H1 (cell line): ENCODE data around the gene PILRB. TPM values are rescaled to one million over a fixed set of nuclear protein-coding genes. Genes with fewer than 3 reads are reported as not detected.
"Not testable (repeated sequence)": the region's sequence is repeated elsewhere in the genome, so short reads cannot be mapped to it uniquely, and the experiment has no call there.

ENCODE experiments used
- CTCF ChIA-PET: fragments of 300-600 bp; sonication (Branson Sonifier 250); formaldehyde crosslinking; loops from one replicate; lab custom pipeline; 2021; ENCODE audit not compliant: partially characterized antibody; lab: Charles Lee
- POLR2A ChIA-PET: fragments of 300-600 bp; sonication (Branson Sonifier 250); formaldehyde crosslinking; loops from one replicate; lab custom pipeline; 2021; ENCODE audit warnings: inconsistent platforms; ENCODE audit not compliant: partially characterized antibody; lab: Charles Lee
- DNase-seq, 2 experiments: peaks; one replicate each; pipeline versions ENCODE4 v3.0.0 to v3.0.0-alpha.2; 2010 to 2022; ENCODE audit warnings: low spot score in 2 of 2, low read depth in 1 of 2, mixed read lengths in 1 of 2
- FAIRE-seq: peaks from 2 replicates; lab custom pipeline; 2011; peaks lifted over from hg19 to GRCh38; lab: Jason Lieb, UNC
- H2AFZ ChIP-seq: 2 replicates; pipeline ENCODE4 v1.8.1; 2012; ENCODE audit warnings: low read length, inconsistent platforms
- H2AK5ac ChIP-seq: 2 replicates; pipeline ENCODE4 v1.6.1; 2013; ENCODE audit warnings: low read depth, low read length
- H2BK120ac ChIP-seq: replicated peaks from 2 replicates; pipeline ENCODE3; 2013; ENCODE audit warnings: low read depth, low read length, inconsistent platforms
- H2BK12ac ChIP-seq: 2 replicates; pipeline ENCODE4 v1.6.1; 2013; ENCODE audit warnings: low read depth, low read length
- H2BK15ac ChIP-seq: 2 replicates; pipeline ENCODE4 v1.6.1; 2013; ENCODE audit warnings: low read length
- H2BK20ac ChIP-seq: 2 replicates; pipeline ENCODE4 v1.6.1; 2013; ENCODE audit warnings: low read length
- H2BK5ac ChIP-seq: 2 replicates; pipeline ENCODE4 v1.6.1; 2013; ENCODE audit warnings: low read depth, low read length
- H3K14ac ChIP-seq: 2 replicates; pipeline ENCODE4 v1.6.1; 2013; ENCODE audit warnings: inconsistent platforms; ENCODE audit not compliant: insufficient read length
- H3K18ac ChIP-seq: 2 replicates; pipeline ENCODE4 v1.6.1; 2013; ENCODE audit warnings: low read length; ENCODE audit errors: extremely low read depth
- H3K23ac ChIP-seq: 2 replicates; pipeline ENCODE4 v1.6.1; 2013; ENCODE audit warnings: inconsistent platforms; ENCODE audit not compliant: insufficient read length
- H3K23me2 ChIP-seq: 2 replicates; pipeline ENCODE4 v1.6.1; 2013; ENCODE audit warnings: low read depth, low read length
- H3K27ac ChIP-seq: 2 replicates; pipeline ENCODE4 v1.6.1; 2011; ENCODE audit warnings: low read depth, low read length, inconsistent platforms
- H3K27me3 ChIP-seq, 4 experiments: replicated peaks in 1 of 4; 1 replicate in 1 of 4; 2 replicates in 3 of 4; pipeline versions ENCODE4 v1.6.1 to v1.8.1; 2011 to 2013; ENCODE audit warnings: low read length in 3 of 4, mild to moderate bottlenecking in 3 of 4, inconsistent platforms in 2 of 4, mixed read lengths in 2 of 4, moderate library complexity in 1 of 4; ENCODE audit not compliant: control insufficient read depth in 3 of 4, insufficient read depth in 3 of 4; ENCODE audit errors: extremely low read depth in 1 of 4
- H3K36me3 ChIP-seq, 4 experiments: 2 replicates each; pipeline versions ENCODE4 v1.6.1 to v1.8.1; 2011 to 2013; ENCODE audit warnings: mild to moderate bottlenecking in 4 of 4, low read length in 3 of 4, moderate library complexity in 2 of 4, control low read depth in 1 of 4, inconsistent platforms in 1 of 4; ENCODE audit not compliant: insufficient read depth in 4 of 4, control insufficient read depth in 2 of 4
- H3K4ac ChIP-seq: replicated peaks from 2 replicates; pipeline ENCODE3; 2013; ENCODE audit warnings: low read length, low read depth, mixed read lengths, inconsistent platforms; ENCODE audit not compliant: insufficient read length
- H3K4me1 ChIP-seq, 4 experiments: replicated peaks in 1 of 4; 1 replicate in 1 of 4; 2 replicates in 3 of 4; pipeline versions ENCODE4 v1.6.1 to v1.8.1; 2011 to 2013; ENCODE audit warnings: low read length in 3 of 4, inconsistent platforms in 2 of 4, mixed read lengths in 1 of 4; ENCODE audit not compliant: insufficient read depth in 4 of 4, control insufficient read depth in 3 of 4
- H3K4me2 ChIP-seq, 2 experiments: 2 replicates each; pipeline versions ENCODE4 v1.6.1 to v1.8.1; 2011 to 2013; ENCODE audit warnings: low read depth in 2 of 2, low read length in 2 of 2, control low read depth in 1 of 2, inconsistent platforms in 1 of 2, mild to moderate bottlenecking in 1 of 2; ENCODE audit not compliant: insufficient read depth in 1 of 2
- H3K4me3 ChIP-seq, 4 experiments: fragments of 200-600, 300-600 bp in 1 of 4; sonication (generic), shearing (Covaris generic), sonication (Bioruptor Twin) in 1 of 4; 2 replicates each; pipeline versions ENCODE4 v1.5.1 to v1.8.1; 2011 to 2016; ENCODE audit warnings: low read length in 4 of 4, low read depth in 3 of 4, control low read depth in 2 of 4, inconsistent platforms in 2 of 4, mild to moderate bottlenecking in 2 of 4, mixed read lengths in 1 of 4, moderate library complexity in 1 of 4; ENCODE audit not compliant: insufficient read depth in 2 of 4; ENCODE audit errors: extremely low read depth in 1 of 4
- H3K56ac ChIP-seq: replicated peaks from 2 replicates; pipeline ENCODE3; 2013; ENCODE audit warnings: low read depth, mild to moderate bottlenecking, mixed read lengths, low read length, inconsistent platforms; ENCODE audit not compliant: insufficient read length
- H3K79me1 ChIP-seq: 2 replicates; pipeline ENCODE4 v1.6.1; 2013; ENCODE audit warnings: low read depth, low read length, control low read depth
- H3K79me2 ChIP-seq, 2 experiments: 2 replicates each; pipeline versions ENCODE4 v1.6.1 to v1.8.1; 2012 to 2013; ENCODE audit warnings: low read length in 2 of 2, mild to moderate bottlenecking in 2 of 2, inconsistent platforms in 1 of 2; ENCODE audit not compliant: insufficient read depth in 2 of 2, control insufficient read depth in 1 of 2
- H3K9ac ChIP-seq, 4 experiments: replicated peaks in 1 of 4; 1 replicate in 1 of 4; 2 replicates in 3 of 4; pipeline versions ENCODE4 v1.6.1 to v1.8.1; 2011 to 2013; ENCODE audit warnings: low read depth in 3 of 4, low read length in 3 of 4, control low read depth in 2 of 4, mild to moderate bottlenecking in 2 of 4, moderate library complexity in 2 of 4, inconsistent platforms in 1 of 4; ENCODE audit errors: extremely low read depth in 1 of 4
- H3K9me3 ChIP-seq, 2 experiments: 2 replicates each; pipeline versions ENCODE4 v1.6.1 to v1.8.1; 2012 to 2013; ENCODE audit warnings: mild to moderate bottlenecking in 2 of 2, moderate library complexity in 2 of 2, control low read depth in 1 of 2, inconsistent platforms in 1 of 2, low read depth in 1 of 2, low read length in 1 of 2, mixed read lengths in 1 of 2; ENCODE audit not compliant: insufficient read depth in 2 of 2
- H4K20me1 ChIP-seq, 2 experiments: replicated peaks in 1 of 2; 2 replicates each; pipeline versions ENCODE3 to v1.8.1; 2011 to 2013; ENCODE audit warnings: inconsistent platforms in 2 of 2, low read length in 2 of 2, mild to moderate bottlenecking in 1 of 2; ENCODE audit not compliant: insufficient read depth in 2 of 2, control insufficient read depth in 1 of 2
- H4K5ac ChIP-seq: 2 replicates; pipeline ENCODE4 v1.6.1; 2013; ENCODE audit warnings: low read length, low read depth, mixed read lengths, inconsistent platforms; ENCODE audit not compliant: insufficient read length
- H4K8ac ChIP-seq: 2 replicates; pipeline ENCODE4 v1.8.0; 2013; ENCODE audit warnings: mild to moderate bottlenecking, moderate library complexity, low read length, inconsistent platforms; ENCODE audit not compliant: insufficient read depth; ENCODE audit errors: extremely low read depth
- H4K91ac ChIP-seq: replicated peaks from 2 replicates; pipeline ENCODE3; 2013; ENCODE audit warnings: low read length, mixed read lengths, inconsistent platforms; ENCODE audit not compliant: insufficient read length
- WGBS, 2 experiments: shearing (Covaris generic) in 1 of 2; methylation state at CpG; one replicate each; pipeline versions ENCODE4 v1.1.6 to v1.1.7; 2013 to 2015; ENCODE audit warnings: low lambda C conversion rate in 2 of 2, mixed read lengths in 2 of 2, inconsistent platforms in 1 of 2, low coverage in 1 of 2, missing lambda C conversion rate in 1 of 2; ENCODE audit not compliant: insufficient replicate concordance in 2 of 2, insufficient coverage in 1 of 2, insufficient read length in 1 of 2; ENCODE audit errors: extremely low coverage in 1 of 2, missing lambda C conversion rate in 1 of 2; 5-methylcytosine and 5-hydroxymethylcytosine counted together
- polyA plus RNA-seq, 7 experiments: library from polyadenylated mRNA; depleted of rRNA in 3 of 7; stranded (reverse) in 5 of 7; unstranded in 2 of 7; fragments of >200 nt in 5 of 7; fragments of 200-250 nt in 2 of 7; gene quantifications; 1 replicate in 5 of 7; 2 replicates in 1 of 7; 4 replicates in 1 of 7; pipeline versions ENCODE4 v1.2.1 to v1.2.3, GENCODE V29; 2011 to 2013; ENCODE audit warnings: missing spikeins in 2 of 7, mixed read lengths in 2 of 7
- total RNA-seq: library from RNA; stranded (reverse); fragmentation: NEBNext Ultra II Directional; extraction: Animal tissue kit (Norgen Biotek cat#: 25700); gene quantifications from 2 replicates; pipeline ENCODE4 v1.2.1, GENCODE V29; 2021

The PILRB gene
- total and polyA plus RNA-seq, 2 of the 8 experiments (the other 6 are each of a cell fraction or from before 2014, with no cell fraction given), result 32.2 to 49.9 TPM

GRCh38 chr7:100318329-100318728 is 39.6 kb upstream of the PILRB start:
- H3K14ac ChIP-seq, H2BK5ac ChIP-seq, H3K9ac ChIP-seq, H3K4me2 ChIP-seq, H4K5ac ChIP-seq, H3K23ac ChIP-seq, H3K79me2 ChIP-seq, H3K4me1 ChIP-seq, H3K4ac ChIP-seq, H3K79me1 ChIP-seq, H3K27ac ChIP-seq, H3K56ac ChIP-seq, H2BK15ac ChIP-seq, H3K27me3 ChIP-seq, FAIRE-seq, H2AFZ ChIP-seq, H2BK12ac ChIP-seq, H4K8ac ChIP-seq, H4K91ac ChIP-seq, H3K4me3 ChIP-seq, CTCF ChIA-PET, H3K36me3 ChIP-seq, H2BK120ac ChIP-seq, H3K18ac ChIP-seq, H2AK5ac ChIP-seq, H3K9me3 ChIP-seq, H4K20me1 ChIP-seq, DNase-seq, POLR2A ChIA-PET, H3K23me2 ChIP-seq, H2BK20ac ChIP-seq: not testable (repeated sequence)
- 85% methylated on average over 4 of the region's 5 CpGs; no CpG with 5 or more reads in 1 of the 2 experiments for WGBS, 2 experiments

DNA sequence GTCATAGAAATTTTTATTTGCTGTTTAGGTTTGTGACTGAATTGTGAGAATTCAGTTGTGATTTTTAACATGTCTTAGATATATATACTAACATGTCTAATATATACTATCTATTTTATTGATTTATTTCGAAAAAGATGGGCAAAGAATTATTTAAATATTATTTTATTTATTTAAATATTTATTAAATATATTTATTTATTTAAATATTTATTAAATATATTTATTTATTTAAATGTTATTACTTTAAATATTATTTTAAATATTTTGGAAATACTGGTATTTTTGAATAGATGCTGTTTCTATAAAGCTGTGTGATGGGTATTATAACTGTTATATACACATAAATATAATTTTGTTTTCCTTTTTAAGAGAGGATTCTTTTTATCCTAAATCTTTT is 36.3 kb upstream of the PILRB start:
- H2BK20ac ChIP-seq, H3K4me2 ChIP-seq, POLR2A ChIA-PET, H3K4me1 ChIP-seq, H3K9ac ChIP-seq, H4K20me1 ChIP-seq, H2BK12ac ChIP-seq, H3K27me3 ChIP-seq, H2BK15ac ChIP-seq, H4K8ac ChIP-seq, H3K56ac ChIP-seq, H3K4me3 ChIP-seq, FAIRE-seq, H3K23ac ChIP-seq, H3K27ac ChIP-seq, H2BK120ac ChIP-seq, H3K4ac ChIP-seq, H3K9me3 ChIP-seq, H3K18ac ChIP-seq, H4K5ac ChIP-seq, H3K79me2 ChIP-seq, DNase-seq, H2AFZ ChIP-seq, H3K14ac ChIP-seq, H2BK5ac ChIP-seq, H2AK5ac ChIP-seq, H4K91ac ChIP-seq, H3K23me2 ChIP-seq, H3K79me1 ChIP-seq, H3K36me3 ChIP-seq, CTCF ChIA-PET: not testable (repeated sequence)
- 86% methylated on average over 1 of the region's 1 CpG; no CpG with 5 or more reads in 1 of the 2 experiments for WGBS, 2 experiments
